OCI-LY1 (cell line): ENCODE results near the gene CCDC127.

Experiments
- CTCF ChIP-seq: fragments of 200-600 bp; sonication (generic), shearing (Covaris generic); IDR thresholded peaks from 2 replicates; pipeline ENCODE4 v1.5.1; 2017; ENCODE audit warnings: mild to moderate bottlenecking, antibody characterized with exemption, low read length, moderate library complexity, mixed read lengths
- EZH2 ChIP-seq: fragments of 200-600 bp; sonication (generic), shearing (Covaris generic); IDR thresholded peaks from 2 replicates; pipeline ENCODE4 v1.8.0; 2017; ENCODE audit warnings: borderline replicate concordance, mixed run types, mild to moderate bottlenecking, antibody characterized with exemption, low read length, moderate library complexity, mixed read lengths

- TF ChIP-seq CTCF (no peak), EZH2 (no peak)
These were observed 12.8 kb upstream of the CCDC127 start for GRCh38 chr5:230711-231110.
